GM12878 (cell line): ENCODE results near the gene LEUTX. TPM values are rescaled to one million over a fixed set of nuclear protein-coding genes. Genes with fewer than 3 reads are reported as not detected.

Experiments used
- ATAC-seq: fragments of 200-7000 bp; cut with Tn5 transposase; 3 replicates; pipeline ENCODE4 v1.9.1; 2020; ENCODE audit warnings: mild to moderate bottlenecking, moderate library complexity
- BruUV-seq: library from RNA; stranded (reverse); fragments of 400-500 nt; replicated peaks from 2 replicates; lab custom pipeline; 2021; lab: Mats Ljungman, UMichigan
- CTCF ChIA-PET: fragments of 300-600 bp; sonication (Branson Sonifier 250); formaldehyde crosslinking; extraction: SDS; loops from one replicate; lab custom pipeline; 2021; ENCODE audit warnings: inconsistent platforms; lab: Yijun Ruan, JAX
- POLR2A ChIA-PET: fragments of 350-600 bp; formaldehyde crosslinking; extraction: SDS; loops from one replicate; lab custom pipeline; 2021; ENCODE audit warnings: inconsistent platforms; lab: Charles Lee
- RAD21 ChIA-PET: fragments of 300-600 bp; sonication (Branson Sonifier 250); formaldehyde crosslinking; loops from one replicate; lab custom pipeline; 2023; ENCODE audit warnings: antibody characterized with exemption; ENCODE audit not compliant: unreplicated experiment; lab: Charles Lee
- SMC1A ChIA-PET: fragments of 300-600 bp; sonication (Branson Sonifier 250); formaldehyde crosslinking; loops from one replicate; lab custom pipeline; 2023; ENCODE audit not compliant: unreplicated experiment, uncharacterized antibody; lab: Charles Lee
- DNase-seq: peaks from one replicate; pipeline ENCODE4 v3.0.0-alpha.2; 2011; ENCODE audit warnings: low read depth, low spot score
- FAIRE-seq: peaks from 3 replicates; lab custom pipeline; 2011; peaks lifted over from hg19 to GRCh38; lab: Jason Lieb, UNC
- H2AFZ ChIP-seq: 2 replicates; pipeline ENCODE4 v1.6.0; 2011; ENCODE audit warnings: low read depth, low read length, control low read depth; ENCODE audit not compliant: control insufficient read depth
- H3K27ac ChIP-seq: 2 replicates; pipeline ENCODE4 v1.5.1; 2011; ENCODE audit warnings: control low read depth; ENCODE audit not compliant: control insufficient read depth, insufficient read depth
- H3K27me3 ChIP-seq, 2 experiments: replicated peaks in 1 of 2; 2 replicates each; pipeline versions ENCODE4 v1.6.0 to v1.6.1; 2011; ENCODE audit warnings: low read length in 1 of 2; ENCODE audit not compliant: control insufficient read depth in 2 of 2, insufficient read depth in 2 of 2
- H3K36me3 ChIP-seq, 2 experiments: 2 replicates each; pipeline ENCODE4 v1.5.1; 2011; ENCODE audit warnings: low read length in 1 of 2; ENCODE audit not compliant: control insufficient read depth in 2 of 2, insufficient read depth in 2 of 2
- H3K4me1 ChIP-seq: 2 replicates; pipeline ENCODE4 v1.6.1; 2011; ENCODE audit warnings: mild to moderate bottlenecking, low read length, moderate library complexity, mixed read lengths; ENCODE audit not compliant: control insufficient read depth, insufficient read depth
- H3K4me2 ChIP-seq: 2 replicates; pipeline ENCODE4 v1.6.0; 2011; ENCODE audit warnings: control low read depth; ENCODE audit not compliant: control insufficient read depth, insufficient read depth
- H3K4me3 ChIP-seq: fragments of 200-600 bp; sonication (generic); 2 replicates; pipeline ENCODE4 v1.5.1; 2016
- H3K79me2 ChIP-seq: 2 replicates; pipeline ENCODE4 v1.6.0; 2011; ENCODE audit warnings: low read length; ENCODE audit not compliant: control insufficient read depth, insufficient read depth
- H3K9ac ChIP-seq: 2 replicates; pipeline ENCODE4 v1.8.0; 2011; ENCODE audit warnings: low read length, control low read depth, mixed read lengths; ENCODE audit not compliant: control insufficient read depth, insufficient read depth
- H3K9me3 ChIP-seq: replicated peaks from 3 replicates; pipeline ENCODE4 v1.5.1; 2011; ENCODE audit warnings: mild to moderate bottlenecking, low read length; ENCODE audit not compliant: control insufficient read depth, insufficient read depth
- H4K20me1 ChIP-seq: 2 replicates; pipeline ENCODE4 v1.6.0; 2011; ENCODE audit not compliant: control insufficient read depth, insufficient read depth
- ELK1 ChIP-seq: IDR thresholded peaks from 2 replicates; pipeline ENCODE4 v1.6.1; 2012; ENCODE audit warnings: low read depth, low read length, improper control_type of control experiment
- HCFC1 ChIP-seq: fragments of 150-350 bp; IDR thresholded peaks from 2 replicates; pipeline ENCODE4 v1.6.1; 2014; ENCODE audit warnings: low read length
- LARP7 ChIP-seq: fragments of 450-650 bp; IDR thresholded peaks from 2 replicates; pipeline ENCODE4 v1.6.1; 2017; ENCODE audit warnings: mild to moderate bottlenecking
- MTA2 ChIP-seq: fragments of 450-650 bp; IDR thresholded peaks from 2 replicates; pipeline ENCODE4 v1.6.1; 2016; ENCODE audit warnings: low read depth, mild to moderate bottlenecking, moderate library complexity
- MXI1 ChIP-seq: fragments of 150-350 bp; IDR thresholded peaks from 2 replicates; pipeline ENCODE4 v1.6.1; 2011; ENCODE audit warnings: low read depth, mild to moderate bottlenecking, inconsistent platforms, low read length, improper control_type of control experiment
- MYC ChIP-seq: IDR thresholded peaks from 2 replicates; pipeline ENCODE4 v1.6.1; 2011; ENCODE audit warnings: mild to moderate bottlenecking, low read length, moderate library complexity, inconsistent platforms; ENCODE audit not compliant: insufficient read depth, insufficient replicate concordance, insufficient read length, severe bottlenecking
- NFIC ChIP-seq: IDR thresholded peaks from 2 replicates; pipeline ENCODE4 v1.6.1; 2012; ENCODE audit warnings: low read depth, mild to moderate bottlenecking, inconsistent platforms, low read length, moderate library complexity
- NR2C2 ChIP-seq: IDR thresholded peaks from 2 replicates; pipeline ENCODE4 v1.6.1; 2011; ENCODE audit warnings: borderline replicate concordance, low read depth; ENCODE audit not compliant: control insufficient read depth, insufficient read length
- RAD21 ChIP-seq: IDR thresholded peaks from 2 replicates; pipeline ENCODE4 v1.6.1; 2011; ENCODE audit warnings: mild to moderate bottlenecking, low read depth, low read length, moderate library complexity; ENCODE audit not compliant: insufficient read depth
- SPI1 ChIP-seq: IDR thresholded peaks from 2 replicates; pipeline ENCODE4 v1.6.1; 2011; ENCODE audit warnings: low read depth, mild to moderate bottlenecking, low read length, moderate library complexity, borderline replicate concordance; ENCODE audit not compliant: insufficient read depth
- SRF ChIP-seq, 2 experiments: IDR thresholded peaks; 2 replicates each; pipeline ENCODE4 v1.6.1; 2011; ENCODE audit warnings: low read depth in 2 of 2, low read length in 2 of 2, mild to moderate bottlenecking in 1 of 2, moderate library complexity in 1 of 2
- TBL1XR1 ChIP-seq: IDR thresholded peaks from 2 replicates; pipeline ENCODE4 v1.6.1; 2012; ENCODE audit warnings: low read depth, low read length, improper control_type of control experiment
- ZBTB33 ChIP-seq: fragments of 450-650 bp; IDR thresholded peaks from 2 replicates; pipeline ENCODE4 v1.6.1; 2017; ENCODE audit warnings: mild to moderate bottlenecking
- ZNF207 ChIP-seq: fragments of 450-650 bp; IDR thresholded peaks from 2 replicates; pipeline ENCODE4 v1.6.1; 2014; ENCODE audit warnings: antibody characterized with exemption, mild to moderate bottlenecking, borderline replicate concordance
- ZNF274 ChIP-seq: IDR thresholded peaks from one replicate; pipeline ENCODE4 v1.8.0; 2011; ENCODE audit not compliant: insufficient read length, insufficient read depth
- WGBS: methylation state at CpG from one replicate; pipeline ENCODE4 v1.1.6; 2016; ENCODE audit warnings: low lambda C conversion rate; ENCODE audit not compliant: insufficient replicate concordance, insufficient coverage; ENCODE audit errors: missing lambda C conversion rate; 5-methylcytosine and 5-hydroxymethylcytosine counted together
- in situ Hi-C: fragments of 300-500 bp; cut with MboI; formaldehyde crosslinking; loops from 9 replicates; pipeline ENCODE4 v1.14.3; 2018; ENCODE audit warnings: mixed read lengths
- intact Hi-C: fragments of 100-400 bp; cut with micrococcal nuclease; formaldehyde crosslinking; loops from one replicate; pipeline ENCODE4 v1.14.2; 2022; ENCODE audit not compliant: unreplicated experiment
- polyA plus RNA-seq, 11 experiments: library from polyadenylated mRNA; depleted of rRNA in 4 of 11; unstranded in 6 of 11; stranded (reverse) in 5 of 11; fragments of >200 nt; fragmentation: Nextera tagmentation in 4 of 11; fragmentation: Illumina TruSeq in 1 of 11; extraction: Ambion mirVana in 4 of 11; extraction: Trizol in 1 of 11; gene quantifications; 1 replicate in 1 of 11; 2 replicates in 10 of 11; pipeline versions ENCODE4 v1.2.1 to v1.2.3, GENCODE V29; 2011 to 2016; ENCODE audit warnings: inconsistent platforms in 2 of 11, missing spikeins in 2 of 11, low read depth in 1 of 11
- total RNA-seq, 4 experiments: library from RNA; depleted of rRNA in 3 of 4; stranded (reverse); fragments of >200 nt in 3 of 4; fragmentation: Illumina TruSeq in 1 of 4; extraction: Trizol in 1 of 4; gene quantifications; 2 replicates each; pipeline versions ENCODE4 v1.2.1 to v1.2.3, GENCODE V29; 2013 to 2021

Gene LEUTX
- total and polyA plus RNA-seq, 10 of the 15 experiments (the other 5 are each of a cell fraction or from before 2014, with no cell fraction given): 0.29 to 0.46 (median 0.40) TPM; not detected in 4

- Histone ChIP-seq H4K20me1 (no peaks in the 10 kb centered on the region), H3K79me2 (peaks cover 6% of the 10 kb centered on the region), H2AFZ (no peak overlapping the region), H3K4me3 (no peak overlapping the region; the same call in 1 of the 2 replicates), H3K27me3 (no peaks in the 10 kb centered on the region), H3K9ac (no peak overlapping the region), H3K9me3 (no peaks in the 10 kb centered on the region), H3K4me1 (peaks cover 14% of the 10 kb centered on the region), H3K36me3 (peaks cover 8 to 12% of the 10 kb centered on the region in 2 experiments; a peak in 3 of 4 replicates), H3K27ac (no peak overlapping the region), H3K4me2 (no peak overlapping the region)
- no peak for TF ChIP-seq MXI1
- TF ChIP-seq MTA2: no peak
- no peak for TF ChIP-seq ZNF274
- no peak for TF ChIP-seq SPI1
- no peak for TF ChIP-seq MYC
- TF ChIP-seq RAD21: no peak
- TF ChIP-seq SRF (IDR thresholded peaks at IDR 0.05; ENCODE audit: low read depth in 2 of 2, low read length in 2 of 2): no peak
- TF ChIP-seq ZNF207: no peak
- TF ChIP-seq ELK1: no peak
- no peak for TF ChIP-seq LARP7
- TF ChIP-seq ZBTB33: no peak
- TF ChIP-seq NFIC: no peak
- TF ChIP-seq NR2C2: no peak
- TF ChIP-seq TBL1XR1: no peak
- TF ChIP-seq HCFC1: no peak
- DNase-seq (no peak), ATAC-seq (no peak), FAIRE-seq (no peak)
- no TSS peak for BruUV-seq
- ChIA-PET POLR2A (interaction anchor here (0.6 to 2.1 kb wide), 2 partner anchors 8 to 963 kb away, joined by 3 to 10 read pairs; no protein-coding TSS in a partner anchor), SMC1A (interaction anchor here (0.8 kb wide), 1 partner anchor 19 kb away, joined by 3 read pairs; no protein-coding TSS in a partner anchor), RAD21 (no interaction called here), CTCF (interaction anchor here (0.7 to 1.5 kb wide), 4 partner anchors 8 to 146 kb away, joined by 3 to 4 read pairs (median 4); partner anchors contain the start of genes DYRK1B and PSMC4)
- WGBS: 76% methylated on average over 10 of the region's 11 CpGs
- intact Hi-C loops: no loop called here
- in situ Hi-C loops: no loop called here
Measured at GRCh38 chr19:39825093-39825463, 46.4 kb downstream of the LEUTX start.
